Globus pallidus (tissue), 1 donor: Measurements from ENCODE around the gene GPI.

Source experiments
- DNase-seq: peaks from one replicate; pipeline ENCODE4 v3.0.0-alpha.2; 2015; ENCODE audit warnings: low spot score

The GPI gene

GRCh38 chr19:34341935-34342680, 22.9 kb upstream of the GPI start:
- no peak for DNase-seq

- DNase-seq: no peak
Measured at GRCh38 chr19:34343751-34344150, 21.2 kb upstream of the GPI start.

- DNase-seq: peak; percentile 80
Measured at GRCh38 chr19:34345947-34346351, 19.0 kb upstream of the GPI start.

- DNase-seq: no peak
Measured at GRCh38 chr19:34347561-34348165, 17.3 kb upstream of the GPI start.

- DNase-seq: no peak
Measured at GRCh38 chr19:34348899-34349487, 16.0 kb upstream of the GPI start.

DNA sequence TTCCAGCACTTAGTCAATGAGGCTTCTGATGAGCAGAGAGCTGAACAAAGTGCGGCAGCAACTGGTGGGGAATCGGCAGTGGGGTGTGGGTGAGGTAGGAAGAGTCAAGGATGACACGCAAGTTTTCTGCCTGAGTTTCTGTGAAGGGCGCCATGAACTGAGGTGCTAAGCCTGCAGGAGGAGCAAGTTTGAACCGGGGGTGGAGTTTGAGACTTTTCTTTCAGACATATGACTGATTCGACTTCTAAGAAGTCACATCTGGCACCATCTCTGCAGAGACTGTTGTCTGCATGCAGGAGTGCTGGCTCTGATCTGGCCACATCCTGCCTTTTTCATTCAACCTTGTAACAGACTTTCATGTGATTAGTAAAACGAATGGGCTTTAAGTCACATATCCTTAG, 14.8 kb upstream of the GPI start:
- DNase-seq: no peak

DNA sequence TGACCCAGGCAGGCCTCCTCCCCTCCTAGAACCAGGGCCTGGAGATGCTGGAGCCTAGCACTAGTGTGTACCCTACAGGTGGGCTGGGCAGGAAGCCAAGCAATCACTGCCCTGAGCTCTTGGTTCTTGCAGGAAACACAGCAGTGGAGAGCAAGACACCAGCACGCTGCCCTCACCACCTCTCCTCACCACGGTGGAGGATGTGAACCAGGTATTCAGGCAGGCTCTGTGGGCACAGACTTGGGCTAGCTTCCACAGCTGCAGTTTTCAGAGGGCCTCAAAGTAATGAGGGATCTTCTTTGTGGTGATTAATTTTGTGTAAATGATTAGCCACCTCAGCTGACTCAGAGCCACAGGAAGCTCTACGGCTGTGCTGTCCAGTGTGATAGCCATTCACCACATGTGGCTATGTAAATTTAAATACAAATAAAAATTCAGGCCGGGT, 13.6 kb upstream of the GPI start:
- DNase-seq: no peak

- DNase-seq: no peak
Measured at GRCh38 chr19:34353546-34353945, 11.4 kb upstream of the GPI start.

DNA sequence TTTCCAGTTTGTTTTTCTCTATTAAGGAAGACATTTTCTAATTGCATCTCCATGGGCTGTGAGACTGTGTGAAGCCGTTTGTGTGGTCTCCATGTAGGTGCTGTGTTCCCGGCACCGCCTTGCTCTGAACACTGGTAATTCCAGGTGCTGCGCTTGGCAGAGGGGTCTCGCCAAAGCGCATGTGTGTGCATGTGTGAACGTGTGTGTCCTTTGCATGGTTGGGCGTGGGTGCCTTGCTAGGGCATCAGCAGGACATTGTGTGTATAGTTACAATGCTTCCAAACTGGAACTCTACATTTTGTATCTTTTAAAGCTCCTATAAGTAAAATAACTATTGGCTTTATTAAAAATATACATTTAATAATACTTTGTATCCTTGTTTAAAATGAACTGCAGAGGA, 9.8 kb upstream of the GPI start:
- no peak for DNase-seq

GRCh38 chr19:34356875-34357274, 8.1 kb upstream of the GPI start:
- DNase-seq: no peak

DNA sequence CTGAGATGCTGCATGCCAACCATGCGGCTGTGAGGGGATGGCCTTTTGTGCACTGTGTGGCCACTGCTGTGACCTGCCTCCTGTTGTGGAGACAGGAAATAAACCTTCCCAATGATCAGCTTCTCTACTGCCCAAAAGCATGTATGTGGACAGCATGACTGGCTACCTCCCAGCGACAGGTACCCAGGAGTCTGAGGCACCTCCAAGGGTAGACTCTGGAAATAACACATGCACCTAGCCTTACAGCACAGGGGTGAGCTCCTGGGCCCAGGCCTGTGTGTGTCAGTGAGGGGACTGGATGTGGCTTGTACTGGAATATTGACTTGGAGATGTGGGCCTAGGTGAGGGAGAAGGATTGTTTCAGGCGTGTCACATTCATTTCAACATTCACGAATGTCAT, 7.6 kb upstream of the GPI start:
- no peak for DNase-seq

GRCh38 chr19:34359140-34359953, 5.6 kb upstream of the GPI start:
- peak; percentile 87 for DNase-seq

DNA sequence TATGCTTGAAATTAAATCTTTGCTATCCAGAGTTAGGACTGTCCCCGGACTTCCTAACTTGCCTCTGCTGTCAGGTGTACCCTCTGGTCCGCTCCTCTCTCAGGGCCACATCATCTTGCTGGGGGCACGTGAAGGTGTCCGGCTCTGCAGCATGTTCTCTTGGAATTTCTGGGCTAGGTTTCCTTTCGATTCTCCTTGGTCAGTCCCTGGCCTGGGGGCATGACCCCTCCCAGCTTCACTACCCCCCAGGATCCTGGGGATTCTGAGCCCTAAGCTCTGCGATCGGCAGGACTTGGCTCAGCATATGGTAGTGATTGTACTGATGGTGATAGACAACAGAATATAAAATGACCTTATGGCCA, 5.1 kb upstream of the GPI start:
- no peak for DNase-seq

DNA sequence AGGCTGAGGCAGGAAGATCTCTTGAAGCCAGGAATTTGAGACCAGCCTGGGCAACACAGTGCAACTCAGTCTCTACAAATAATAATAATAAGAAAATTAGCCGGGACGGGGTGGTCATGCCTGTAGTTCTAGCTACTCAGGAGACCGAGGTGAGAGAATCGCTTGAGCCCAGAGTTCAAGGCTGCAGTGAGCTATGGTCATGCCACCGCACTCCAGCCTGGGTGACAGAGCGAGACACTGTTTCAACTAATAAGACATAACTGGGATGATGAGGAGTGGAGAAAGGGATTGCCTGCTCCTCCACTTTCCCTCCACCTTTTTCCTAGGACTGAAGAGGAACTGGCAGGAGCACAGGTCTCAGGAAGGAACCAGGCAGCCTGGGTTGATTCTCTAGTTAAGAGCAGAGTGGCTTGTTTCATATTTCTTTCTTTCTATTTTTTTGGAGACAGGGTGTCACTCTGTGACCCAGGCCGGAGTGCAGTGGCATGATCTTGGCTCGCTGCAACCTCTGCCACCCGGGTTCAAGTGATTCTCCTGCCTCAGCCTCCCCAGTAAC, 4.6 kb upstream of the GPI start:
- DNase-seq: no peak

GRCh38 chr19:34362679-34363069, 2.3 kb upstream of the GPI start:
- DNase-seq: no peak

DNA sequence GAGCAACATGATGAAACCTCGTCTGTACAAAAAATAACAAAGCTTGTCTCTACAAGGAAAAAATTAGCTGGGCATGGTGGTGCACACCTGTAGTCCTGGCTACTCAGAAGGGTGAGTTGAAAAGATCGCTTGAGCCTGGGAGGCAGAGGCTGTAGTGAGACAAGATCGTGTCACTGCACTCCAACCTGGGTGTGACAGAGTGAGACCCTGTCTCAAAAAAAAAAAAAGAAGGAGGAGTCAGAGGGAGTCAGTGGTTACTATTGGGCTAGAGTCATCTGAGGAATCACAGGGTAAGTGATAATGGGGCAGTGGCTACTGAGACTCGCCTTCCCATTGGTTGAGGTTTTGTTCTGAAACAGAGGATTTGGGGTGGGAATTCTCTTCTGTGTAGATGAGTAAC, 1.9 kb upstream of the GPI start:
- DNase-seq: no peak

GRCh38 chr19:34363930-34364329, 1.1 kb upstream of the GPI start:
- DNase-seq: no peak

DNA sequence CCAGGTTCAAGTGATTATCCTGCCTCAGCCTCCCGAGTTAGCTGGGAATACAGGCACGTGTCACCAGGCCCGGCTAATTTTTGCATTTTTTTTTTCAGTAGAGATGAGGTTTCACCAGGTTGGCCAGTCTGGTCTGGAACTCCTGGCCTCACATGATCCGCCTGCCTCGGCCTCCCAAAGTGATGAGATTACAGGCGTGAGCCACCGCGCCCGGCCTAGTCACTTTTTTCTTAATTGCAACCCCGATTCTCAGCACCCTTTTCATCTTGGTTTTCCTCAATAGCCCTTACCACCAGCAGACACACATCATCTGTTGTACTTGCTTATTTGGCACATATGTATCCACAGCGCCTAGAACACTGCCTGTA, 550 bp upstream of the GPI start:
- no peak for DNase-seq

DNA sequence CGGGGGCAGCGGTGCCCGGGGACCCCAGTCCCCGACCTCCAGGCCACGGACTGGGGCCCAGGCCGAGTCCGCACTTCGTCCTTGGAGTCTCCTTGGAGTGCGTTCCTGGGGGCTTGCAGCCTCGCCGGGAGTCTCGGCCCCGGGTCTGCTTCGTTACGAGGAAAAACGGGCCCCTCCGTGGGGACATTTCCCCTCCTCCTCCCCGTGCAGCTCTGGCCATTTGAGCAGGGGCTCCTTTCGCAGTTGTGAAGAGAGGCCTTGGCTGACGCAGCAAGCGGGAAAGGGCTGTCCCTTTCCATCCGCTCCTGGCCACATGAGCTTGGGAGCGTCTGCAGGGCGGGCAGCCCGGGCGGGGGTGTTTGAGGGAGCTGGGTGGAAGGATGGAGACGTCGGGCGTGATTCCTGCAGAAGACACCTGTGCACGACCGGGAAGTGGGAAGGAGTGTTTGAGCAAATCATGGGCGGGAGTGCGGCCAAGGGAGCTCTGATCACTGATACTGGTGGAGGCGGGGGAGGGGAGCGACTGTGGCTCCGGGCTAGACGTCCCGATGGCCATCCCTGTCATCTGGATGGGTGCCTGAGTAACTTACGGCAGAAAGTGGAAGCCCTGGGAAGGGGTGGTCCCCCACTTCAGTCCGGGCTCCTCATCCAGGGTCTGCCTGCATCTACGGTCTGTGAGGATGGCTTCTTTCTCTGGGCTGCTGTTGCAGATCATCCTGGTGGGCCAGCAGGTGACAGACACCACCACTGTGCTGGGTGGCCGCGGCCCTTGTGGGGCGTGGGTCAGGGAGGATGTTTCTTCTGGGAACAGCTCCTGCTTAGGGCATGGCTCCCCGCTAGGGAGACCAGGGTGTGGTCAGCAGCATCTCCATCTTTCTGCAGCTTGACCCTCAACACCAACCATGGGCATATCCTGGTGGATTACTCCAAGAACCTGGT, 736 bp downstream of the GPI start:
- DNase-seq: no peak

DNA sequence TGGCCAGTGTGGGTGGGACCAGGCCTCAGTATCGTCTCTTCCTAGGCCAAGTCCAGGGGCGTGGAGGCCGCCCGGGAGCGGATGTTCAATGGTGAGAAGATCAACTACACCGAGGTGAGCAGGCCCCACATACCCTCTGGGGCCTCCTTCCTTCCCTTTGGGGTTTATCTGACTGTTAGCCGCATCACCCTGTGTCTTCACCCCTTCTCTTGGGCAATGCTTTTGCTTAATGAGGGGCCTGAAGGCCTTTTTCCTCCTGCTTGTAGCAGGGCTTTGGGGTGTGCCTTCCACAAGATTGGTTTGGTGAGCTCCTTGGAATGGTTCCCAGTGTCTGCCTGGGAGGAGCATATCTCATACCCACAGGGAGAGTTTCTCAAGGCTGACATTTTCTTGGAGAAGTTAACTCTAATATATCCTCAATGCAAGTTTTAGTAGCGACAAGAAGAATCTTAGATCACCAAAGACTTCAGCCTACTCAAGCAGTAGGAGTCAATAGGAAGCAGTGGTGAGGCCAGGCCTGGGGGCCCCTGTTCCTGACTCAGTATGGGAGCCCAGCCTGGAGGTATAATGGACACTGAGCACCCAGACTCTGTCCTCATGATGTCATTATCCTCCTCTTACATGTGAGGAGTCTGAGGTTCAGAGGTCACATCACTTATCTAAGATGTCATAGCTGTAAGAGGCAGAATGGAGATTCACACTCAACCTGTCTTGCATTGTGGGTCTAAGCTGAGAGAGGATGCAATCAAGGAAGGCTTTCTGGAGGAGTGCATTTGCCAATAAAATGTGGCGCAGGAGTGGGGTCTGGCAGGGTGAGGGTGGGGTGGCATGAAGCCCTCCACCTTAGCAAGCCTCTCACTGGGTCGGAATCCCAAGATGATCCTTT, 2.0 kb downstream of the GPI start:
- DNase-seq: no peak

DNA sequence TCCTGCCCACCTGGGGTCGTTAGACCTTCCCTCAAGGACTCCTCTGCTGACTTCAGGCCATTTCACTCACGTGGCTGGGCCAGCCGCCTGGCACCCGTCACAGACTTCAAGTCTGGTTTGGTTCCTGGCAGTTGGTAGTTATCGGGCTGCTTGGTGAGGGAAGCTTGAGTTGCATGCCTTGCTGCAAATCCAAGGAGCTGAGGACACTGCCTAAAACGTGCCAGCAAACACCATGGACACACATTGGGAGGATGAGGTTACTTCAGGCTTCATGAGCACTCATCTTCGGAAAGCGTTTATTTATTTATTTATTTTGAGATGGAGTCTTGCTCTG, 2.6 kb downstream of the GPI start:
- DNase-seq: no peak
